ENCODE data around the gene SLC25A45.
A peak's percentile ranks its signal among the peaks of the same experiment; 100 is the strongest.
"Not testable (repeated sequence)": the region's sequence is repeated elsewhere in the genome, so short reads cannot be mapped to it uniquely, and the experiment has no call there.

The SLC25A45 gene

DNA sequence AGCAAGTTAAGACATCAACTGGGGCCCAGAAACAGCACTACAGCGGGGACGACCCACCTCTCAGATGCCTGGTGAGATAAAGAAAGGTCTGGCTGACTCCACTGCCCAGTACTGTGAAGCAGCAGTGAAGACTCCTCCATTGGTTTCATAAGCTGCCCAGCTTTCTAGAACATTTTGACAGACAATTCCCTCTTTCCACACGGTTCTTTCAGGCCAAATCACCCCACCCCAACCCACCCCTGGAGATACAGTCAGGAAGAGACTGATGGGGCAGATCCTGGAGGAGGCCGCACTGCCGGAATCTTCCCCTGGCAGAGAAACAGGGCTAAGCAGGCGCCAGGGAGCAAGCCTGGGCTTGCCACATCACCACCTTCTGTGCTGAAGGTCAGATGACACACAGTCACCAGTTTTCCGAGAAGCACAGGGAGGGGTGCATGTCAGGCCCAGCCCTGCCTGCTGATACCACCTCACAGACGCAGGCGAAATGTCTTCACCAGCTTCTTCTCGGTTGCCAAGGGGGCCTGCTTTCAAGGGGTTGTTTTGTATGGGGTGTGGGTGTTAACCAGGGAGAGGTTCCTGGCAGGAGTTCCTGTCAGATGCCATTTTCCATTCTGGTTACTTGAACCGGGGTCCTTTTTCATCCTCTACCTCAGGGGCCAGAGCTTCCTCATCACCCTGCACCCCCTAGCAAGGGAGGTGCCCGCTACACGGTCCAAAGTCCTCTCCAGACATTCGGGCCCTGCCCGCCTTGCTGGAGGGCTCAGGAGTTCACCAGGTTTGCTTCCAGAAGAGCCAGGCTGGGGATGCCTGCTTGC lies 38.7 kb upstream of the SLC25A45 start:
- peak; percentile 98 for DNase-seq (ENCODE audit: low spot score)

DNA sequence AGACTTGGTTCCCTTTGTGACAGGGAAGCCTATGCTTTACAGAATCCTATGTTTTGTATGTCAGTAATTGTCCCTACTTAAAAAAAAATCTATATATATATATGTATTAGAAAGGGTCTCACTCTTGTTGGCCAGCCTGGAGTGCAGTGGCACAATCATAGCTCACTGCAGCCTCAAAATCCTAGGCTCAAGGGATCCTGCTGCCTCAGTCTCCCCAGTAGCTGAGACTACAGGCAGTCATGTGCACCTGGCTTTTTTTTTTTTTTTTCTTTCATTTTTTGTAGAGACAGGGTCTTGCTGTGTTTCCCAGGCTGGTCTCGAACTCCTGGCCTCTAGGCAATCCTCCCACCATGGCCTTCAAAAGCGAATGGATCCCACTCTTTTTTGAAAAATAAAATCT lies 38.1 kb upstream of the SLC25A45 start:
- no peak for DNase-seq (ENCODE audit: low spot score)

DNA sequence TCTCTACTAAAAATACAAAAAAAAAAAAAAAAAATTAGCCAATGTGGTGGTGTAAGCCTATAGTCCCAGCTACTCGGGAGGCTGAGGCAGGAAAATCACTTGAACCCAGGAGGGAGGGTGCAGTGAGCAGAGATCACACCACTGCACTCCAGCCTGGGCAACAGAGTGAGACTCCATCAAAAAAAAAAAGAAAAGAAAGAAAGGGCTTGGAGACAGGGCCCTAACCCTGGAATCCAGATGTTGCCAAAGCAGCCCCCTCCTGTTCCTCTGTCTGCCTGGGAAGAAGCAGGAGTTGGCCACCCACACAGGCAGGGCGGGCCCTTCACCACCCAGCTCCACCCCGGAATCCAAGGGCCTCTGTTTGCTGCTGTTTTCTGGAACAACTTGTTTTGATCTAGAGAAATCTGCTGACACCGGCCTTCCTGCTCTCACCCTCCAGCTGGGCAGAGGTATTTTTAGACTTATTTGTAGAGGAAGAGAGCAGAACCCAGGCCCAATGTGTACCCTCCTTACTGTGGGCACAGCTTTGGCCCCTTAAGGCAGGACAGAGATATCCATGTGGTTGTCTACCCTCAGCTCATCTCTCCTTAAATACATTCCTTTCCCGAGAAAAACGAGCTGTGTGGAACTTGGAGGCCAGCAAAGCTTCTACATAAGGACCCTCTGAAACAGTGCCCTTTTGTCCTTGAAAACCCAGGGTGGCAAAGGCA lies 37.5 kb upstream of the SLC25A45 start:
- peak; percentile 88 for DNase-seq (ENCODE audit: low spot score)

DNA sequence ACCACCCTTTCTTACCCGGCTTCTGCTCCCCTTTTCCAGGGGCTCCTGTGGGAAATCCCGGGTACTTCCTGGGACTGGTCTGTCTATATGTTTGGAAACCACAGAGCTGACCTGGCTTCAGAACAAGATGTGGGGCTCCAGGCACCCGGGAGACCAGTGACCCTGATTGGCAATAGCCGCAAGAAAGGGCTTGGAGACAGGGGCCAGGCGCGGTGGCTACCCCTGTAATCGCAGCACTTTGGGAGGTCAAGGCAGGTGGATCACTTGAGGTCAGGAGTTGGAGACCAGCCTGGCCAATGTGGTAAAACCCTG lies 37.0 kb upstream of the SLC25A45 start:
- DNase-seq (ENCODE audit: low spot score): no peak

DNA sequence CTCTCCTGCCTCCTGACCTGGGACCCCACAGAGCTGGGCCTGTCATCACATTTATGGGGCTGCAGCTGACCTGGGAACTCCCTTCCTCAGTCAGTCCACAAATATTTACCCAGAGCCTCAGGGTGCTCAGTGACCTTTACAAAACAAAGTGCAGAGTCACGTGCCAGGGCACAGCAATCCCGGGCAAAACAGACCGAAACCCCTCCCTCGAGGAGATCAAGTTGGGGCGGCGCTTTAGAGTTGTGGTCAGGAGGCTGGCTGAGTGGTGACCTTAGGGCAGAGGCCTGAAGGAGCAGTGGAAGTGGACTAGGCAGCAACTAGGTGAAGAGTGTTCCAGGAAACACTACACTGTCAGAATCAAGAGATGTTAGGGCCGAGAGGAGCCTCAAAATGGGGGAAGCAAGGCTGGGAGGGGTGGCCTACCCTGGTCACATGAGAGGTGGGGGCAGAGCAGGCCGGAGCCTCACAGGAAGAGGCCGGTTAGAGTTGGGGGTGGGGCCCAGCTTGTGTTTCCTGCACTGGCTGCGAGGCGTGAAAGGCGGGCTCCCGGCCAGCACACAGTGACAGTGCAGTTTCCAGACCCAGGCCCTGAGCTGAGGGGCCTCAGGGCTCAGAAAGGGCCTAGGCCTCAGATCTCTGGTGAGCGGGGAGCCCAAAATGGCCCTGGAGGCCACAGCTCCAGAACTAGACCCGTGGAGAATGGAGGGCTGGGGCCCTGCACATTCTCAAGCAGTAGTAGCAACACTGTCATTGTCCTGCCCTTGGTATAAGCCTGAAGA lies 36.4 kb upstream of the SLC25A45 start:
- DNase-seq (ENCODE audit: low spot score): peak; percentile 98

DNA sequence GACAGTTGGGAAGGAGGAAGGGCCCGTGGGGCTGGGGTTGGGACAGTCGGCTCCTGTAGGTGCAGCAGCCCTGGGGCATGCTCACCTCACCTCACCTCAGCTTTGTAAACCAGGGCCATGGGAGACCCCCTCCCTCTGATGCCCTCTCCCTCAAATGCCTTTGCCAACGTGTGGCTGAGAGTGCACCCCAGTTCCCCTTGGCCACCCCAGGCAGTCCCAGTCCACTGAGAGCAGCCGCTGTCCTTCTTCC lies 35.9 kb upstream of the SLC25A45 start:
- no peak for DNase-seq (ENCODE audit: low spot score)

DNA sequence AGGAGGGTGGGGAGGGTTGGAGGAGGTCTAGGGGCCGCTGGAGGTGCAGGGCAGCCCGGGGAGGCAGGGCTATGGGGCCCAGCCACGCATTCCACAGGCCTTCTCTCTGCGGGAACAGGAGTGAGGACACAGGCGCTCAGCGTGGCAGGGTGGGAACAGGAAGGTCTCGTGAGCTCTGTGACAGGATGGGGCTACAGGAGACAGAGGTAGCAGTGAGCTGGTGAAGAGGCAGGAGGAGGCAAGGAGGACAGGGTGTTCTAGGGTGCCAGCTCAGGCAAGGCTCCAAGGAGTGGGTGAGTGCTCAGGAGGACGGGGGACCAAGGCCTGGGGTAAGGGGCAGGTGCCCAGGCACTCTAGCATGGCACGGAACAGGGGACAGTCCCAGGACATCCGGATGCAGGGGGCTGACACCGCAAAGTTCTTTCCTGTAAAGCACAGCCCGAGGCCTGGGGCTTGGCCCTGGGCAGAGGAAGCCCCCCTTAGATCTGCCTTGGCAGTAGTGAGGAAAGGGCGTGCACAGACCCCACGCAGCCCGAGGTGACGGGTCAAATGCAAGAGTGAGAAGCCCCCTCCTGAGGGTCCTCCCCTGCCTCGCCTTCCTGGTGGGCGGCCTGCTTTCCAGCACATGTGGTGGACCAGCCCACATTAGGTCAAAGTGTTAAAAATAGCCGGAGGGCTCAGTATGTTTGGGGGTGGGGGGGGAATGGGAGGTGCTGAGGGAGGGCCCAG lies 35.4 kb upstream of the SLC25A45 start:
- DNase-seq (ENCODE audit: low spot score): peak; percentile 22

DNA sequence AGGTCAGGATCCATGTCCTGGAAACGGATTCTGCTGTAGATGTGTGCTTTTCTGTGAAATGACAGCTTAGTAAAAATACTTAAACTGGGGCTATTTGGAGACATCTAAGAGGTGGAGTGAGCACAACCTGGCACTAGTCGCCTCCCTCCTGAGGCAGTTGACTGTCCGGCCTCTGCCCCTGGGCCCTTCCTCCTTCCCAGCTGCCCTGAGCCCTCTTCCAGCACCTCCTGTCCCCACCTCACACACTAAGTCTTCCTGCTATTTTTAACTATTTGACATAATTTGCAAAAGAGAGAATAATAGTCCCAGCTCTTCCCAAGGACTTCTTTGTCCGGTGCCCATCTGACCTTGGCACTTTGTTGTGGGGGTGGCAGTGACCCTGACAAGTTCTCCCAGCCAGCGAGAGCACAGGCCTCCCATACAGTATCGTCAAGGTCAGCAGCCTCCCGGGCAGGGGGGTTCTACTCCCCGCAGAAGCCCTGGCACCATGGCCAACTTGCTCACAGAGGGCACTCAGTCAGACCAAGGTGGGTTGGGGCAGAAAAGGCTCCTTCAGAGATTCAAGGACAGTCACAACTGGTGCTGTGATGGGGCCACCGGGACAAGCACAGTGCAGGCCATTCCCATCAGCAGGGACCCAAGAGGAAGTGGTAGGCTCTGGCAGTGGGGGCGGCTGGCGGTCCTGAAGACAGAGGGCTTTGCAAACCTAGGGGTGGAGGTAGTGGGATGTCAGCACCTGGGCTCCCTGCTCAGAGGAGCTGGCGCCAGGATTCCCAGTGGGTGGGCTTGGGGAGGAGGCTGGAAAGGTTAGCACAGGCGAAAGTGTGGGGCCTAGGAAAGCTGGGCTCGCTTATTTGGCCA lies 34.6 kb upstream of the SLC25A45 start:
- peak; percentile 27 for DNase-seq (ENCODE audit: low spot score)

DNA sequence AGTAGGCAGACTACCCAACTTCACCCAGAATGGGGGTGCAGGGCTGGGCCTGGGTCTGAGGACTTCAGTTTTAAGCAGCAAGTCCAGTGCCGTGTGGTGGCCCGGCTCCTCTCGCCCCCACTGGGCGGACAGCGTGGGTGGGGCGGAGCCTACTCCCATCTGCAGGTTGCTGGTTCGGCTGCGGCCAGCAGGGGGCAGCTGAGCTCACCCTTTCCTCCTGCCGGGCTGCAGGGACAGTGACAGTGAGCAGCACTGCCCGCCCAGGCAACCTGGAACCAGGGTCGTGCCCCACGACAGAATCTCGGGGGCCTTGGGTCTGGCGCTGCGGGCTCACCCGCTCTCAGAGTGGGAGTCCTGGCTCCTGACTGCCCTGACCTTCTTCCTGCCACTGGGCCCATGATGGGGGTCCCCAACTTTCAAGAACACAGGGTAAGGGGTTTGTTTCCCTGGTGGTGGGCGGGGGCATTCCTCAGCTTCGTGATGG lies 33.9 kb upstream of the SLC25A45 start:
- DNase-seq (ENCODE audit: low spot score): peak; percentile 85

DNA sequence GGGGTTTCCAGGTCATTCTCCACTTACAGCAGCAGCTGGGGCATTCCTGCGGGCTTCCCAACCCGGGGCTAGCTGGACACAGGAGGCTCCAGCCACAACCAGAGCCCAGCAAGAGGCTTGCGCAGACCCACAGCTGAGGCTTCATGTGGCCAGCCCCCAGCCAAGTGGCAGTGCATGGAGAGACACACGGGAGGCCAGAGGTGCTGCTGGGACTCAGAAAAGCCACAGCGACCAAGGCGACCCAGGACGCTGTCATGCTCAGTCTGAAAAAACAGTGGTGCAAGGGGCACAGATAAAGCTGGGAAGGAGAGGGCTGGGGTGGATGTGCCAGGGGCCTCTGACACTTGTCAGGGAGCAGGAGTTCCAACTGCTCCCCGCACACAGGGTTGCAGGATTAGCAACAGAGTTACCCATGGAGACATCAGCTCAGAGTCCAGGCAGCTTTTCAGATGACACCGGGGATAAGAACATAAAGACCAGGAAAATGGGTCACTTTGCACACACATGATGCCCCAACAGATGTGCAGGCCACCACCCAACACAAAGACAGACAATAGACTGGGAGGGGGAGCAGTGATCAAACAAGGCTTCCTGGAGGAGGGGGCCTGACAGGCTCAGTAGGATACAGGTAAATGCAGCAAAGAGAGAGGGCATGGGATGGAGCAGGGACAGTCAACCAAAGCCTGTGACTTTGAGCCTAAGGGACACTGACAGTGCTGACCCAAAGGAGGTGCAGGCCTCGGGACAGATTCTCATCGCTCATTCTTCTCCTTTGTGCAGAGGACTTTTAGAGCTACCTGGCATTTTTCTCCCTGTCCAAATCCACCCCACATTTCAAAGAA lies 33.3 kb upstream of the SLC25A45 start:
- DNase-seq (ENCODE audit: low spot score): no peak

DNA sequence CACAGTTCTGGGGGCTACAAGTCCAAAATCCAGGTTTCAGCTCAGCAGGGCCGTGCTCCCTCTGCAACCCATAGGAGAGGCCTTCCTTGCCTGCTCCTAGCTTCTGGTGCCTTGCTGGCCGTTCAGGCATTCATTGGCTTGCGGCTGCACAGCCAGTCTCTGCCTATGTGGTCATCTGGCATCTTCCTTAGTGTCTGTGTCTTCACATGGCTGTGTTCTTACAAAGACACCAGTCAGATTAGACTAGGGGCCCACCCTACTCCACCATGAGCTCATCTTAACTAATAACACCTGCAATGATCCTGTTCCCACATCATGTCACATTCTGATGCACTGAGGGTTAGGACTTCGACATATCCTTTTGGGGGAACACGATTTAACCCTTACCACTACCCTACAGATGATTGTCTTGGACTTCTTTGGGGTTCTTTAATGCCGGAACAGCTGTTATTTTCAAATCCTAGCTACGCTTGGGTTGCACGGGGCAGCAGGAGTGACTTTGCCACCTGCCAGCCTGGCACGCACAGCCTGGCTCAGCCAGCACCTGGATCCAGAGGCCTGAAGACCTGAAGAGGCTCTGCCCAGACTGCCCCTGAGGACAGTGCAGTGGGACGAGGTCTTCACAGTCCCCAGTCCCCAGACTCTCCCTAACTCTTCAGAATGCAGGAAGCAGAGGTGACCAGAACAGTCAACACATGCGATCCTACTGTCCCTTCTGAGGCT lies 32.5 kb upstream of the SLC25A45 start:
- DNase-seq (ENCODE audit: low spot score): no peak

DNA sequence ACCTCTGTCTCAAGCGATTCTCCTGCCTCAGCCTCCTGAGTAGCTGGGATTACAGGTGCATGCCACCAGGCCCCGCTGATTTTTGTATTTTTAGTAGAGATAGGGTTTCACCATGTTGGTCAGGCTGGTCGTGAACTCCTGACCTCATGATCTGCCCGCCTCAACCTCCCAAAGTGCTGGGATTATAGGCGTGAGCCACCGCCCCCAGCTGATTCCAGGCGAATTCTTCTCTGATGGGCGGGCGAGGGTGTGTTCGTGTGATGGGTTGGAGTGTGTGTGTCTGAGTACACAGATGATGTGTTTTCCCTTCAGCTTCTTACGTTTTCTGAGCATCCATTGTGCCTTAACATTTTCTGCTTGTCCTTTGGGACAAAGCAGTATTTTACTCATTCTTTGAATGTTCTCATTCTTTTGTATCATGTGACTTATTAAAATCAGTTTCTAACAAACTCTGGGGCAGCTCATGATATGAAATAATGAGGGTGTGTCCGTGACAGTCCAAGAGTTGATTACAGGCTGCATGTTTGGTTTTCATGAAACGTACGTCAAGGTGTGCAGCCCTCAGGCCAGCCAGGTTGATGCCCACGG lies 30.7 kb upstream of the SLC25A45 start:
- DNase-seq (ENCODE audit: low spot score): not testable (repeated sequence)

DNA sequence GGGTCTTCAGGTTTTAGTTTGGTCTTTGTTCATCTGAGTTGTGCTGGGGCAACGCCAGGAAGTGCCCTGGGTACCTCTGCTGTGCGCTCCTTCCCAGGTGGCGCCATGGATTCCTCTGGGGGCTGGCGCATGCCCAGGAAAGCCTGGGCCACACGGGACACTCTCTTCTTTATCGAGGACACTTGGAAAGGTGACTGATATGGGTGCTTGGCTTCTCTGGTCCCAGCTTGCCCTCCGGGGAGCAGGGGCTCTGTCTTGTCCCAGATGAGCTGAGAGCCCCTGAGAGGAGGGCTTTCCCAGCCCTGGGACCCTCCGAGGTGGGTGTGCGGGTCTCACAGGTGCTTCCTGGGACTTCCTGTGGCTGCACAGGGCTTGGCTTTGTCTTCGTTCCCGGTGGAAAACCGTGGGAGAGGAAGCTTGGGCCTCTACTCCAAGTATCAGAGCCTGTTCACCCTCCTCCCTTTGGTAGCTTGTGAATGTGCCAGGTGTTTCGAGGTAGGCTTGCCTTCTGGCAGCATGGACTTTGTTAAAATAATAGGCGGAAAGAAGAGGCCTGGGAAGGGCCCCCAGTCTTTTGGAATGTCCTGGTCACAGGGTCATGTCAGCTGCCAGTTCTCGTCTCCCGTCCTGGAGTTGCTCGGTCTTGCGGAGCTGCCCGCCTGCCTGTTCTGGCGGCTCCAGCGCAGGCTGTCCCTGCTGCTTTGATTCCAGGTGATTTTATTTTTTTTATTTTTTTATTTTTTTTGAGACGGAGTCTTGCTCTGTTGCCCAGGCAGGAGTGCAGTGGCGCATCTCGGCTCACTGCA lies 30.0 kb upstream of the SLC25A45 start:
- DNase-seq (ENCODE audit: low spot score): no peak

DNA sequence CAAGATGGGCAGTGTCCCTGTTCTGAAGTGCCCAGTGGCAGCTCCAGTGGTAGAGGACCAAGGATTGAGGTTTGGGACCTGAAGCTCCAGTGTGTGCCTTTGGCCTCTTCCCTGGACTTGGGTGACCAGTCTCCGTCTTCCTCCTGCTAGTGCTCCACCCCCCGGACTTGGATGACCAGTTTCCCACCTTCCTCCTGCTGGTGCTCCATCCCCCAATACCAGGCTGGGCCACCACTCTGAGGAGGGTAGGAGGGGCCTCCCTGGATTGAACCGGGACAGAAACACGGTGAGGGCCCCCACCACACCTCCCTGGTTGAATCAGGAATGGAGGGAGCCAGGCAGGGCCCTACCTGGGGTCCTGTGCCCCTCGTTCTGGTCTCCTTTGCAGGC lies 29.2 kb upstream of the SLC25A45 start:
- DNase-seq (ENCODE audit: low spot score): no peak

DNA sequence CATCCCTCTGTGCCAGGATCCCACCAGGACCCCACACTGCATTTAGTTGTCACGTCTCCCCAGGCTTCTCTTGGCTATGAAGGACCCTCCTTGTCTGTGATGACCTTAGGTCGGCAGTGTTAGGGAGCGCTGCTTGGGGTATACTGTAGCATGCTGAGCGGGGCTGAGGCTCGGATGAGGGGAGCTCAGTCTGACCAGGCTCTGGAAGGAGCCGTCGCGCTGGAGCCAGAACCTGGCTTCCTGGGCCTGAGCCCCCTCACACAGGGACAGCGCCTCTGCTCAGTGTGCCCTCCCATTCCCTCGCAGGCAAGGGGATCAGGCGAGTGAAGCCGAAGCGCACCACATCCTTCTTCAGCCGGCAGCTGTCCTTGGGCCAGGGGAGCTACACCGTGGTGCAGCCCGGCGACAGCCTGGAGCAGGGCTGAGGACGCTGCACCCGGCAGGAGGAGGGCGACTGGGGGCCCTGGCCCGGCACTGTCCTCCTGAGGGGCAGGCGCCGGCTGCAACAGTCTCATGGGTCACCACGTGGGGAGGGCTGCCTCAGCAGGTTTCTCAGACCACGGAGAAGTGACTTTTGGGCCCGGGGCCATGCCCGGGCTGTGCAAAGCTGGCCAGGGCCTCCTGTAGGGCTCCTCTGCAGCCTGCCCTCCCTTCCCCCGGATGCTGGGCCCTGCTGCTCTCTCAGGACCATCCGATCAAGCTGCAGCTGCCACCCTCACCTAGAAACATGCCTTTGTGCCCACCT lies 28.7 kb upstream of the SLC25A45 start:
- DNase-seq (ENCODE audit: low spot score): no peak

DNA sequence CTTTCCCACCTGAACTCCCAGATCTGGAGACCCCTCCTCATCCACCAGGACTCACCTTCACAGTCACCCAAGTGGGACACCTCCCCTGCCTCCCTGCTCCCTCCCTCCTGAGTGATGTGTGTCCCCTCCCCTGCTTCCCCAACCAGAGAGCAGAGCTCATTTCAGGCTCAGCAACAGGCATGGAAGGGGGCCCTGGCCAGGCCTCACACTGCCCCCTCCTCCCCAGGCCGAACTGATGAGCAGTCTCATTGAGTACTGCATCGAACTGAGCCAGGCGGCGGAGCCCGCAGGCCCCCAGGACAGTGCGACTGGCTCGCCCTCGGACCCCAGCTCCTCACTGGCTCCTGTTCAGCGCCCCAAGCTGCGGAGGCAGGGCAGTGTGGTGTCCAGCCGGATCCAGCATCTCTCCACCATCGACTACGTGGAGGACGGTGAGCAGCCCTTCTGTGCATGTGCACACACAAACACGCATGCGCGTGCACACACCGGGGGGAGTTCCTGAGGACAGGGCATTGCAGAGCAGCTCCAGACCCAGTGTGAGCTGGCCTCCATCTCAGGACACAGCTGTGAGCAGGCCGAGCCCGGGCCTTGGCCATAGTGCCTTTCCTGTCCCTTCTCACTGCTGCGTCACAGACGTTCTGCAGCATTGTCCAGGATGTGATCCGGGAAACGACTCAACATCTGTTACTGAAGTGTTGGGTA lies 22.3 kb upstream of the SLC25A45 start:
- DNase-seq (ENCODE audit: low spot score): no peak

DNA sequence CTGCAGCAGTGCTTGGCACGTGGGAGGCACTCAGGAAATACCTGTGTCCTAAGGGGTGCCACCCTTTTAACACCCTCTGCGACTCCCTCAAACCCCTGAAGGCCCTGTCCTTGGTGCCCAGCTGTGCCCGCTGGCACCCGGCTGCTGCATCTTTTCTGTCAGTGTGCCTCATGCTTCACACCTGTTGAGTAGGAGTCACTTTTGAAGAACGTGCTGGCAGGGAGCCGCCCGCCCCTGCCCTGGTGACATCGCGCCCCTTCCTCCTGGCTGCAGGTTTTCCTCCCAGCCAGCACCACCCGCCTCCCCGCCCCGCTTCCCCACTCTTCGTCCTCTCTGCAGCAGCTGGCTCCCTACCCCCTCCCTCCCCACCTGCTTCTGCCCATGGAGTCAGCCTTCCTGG lies 21.8 kb upstream of the SLC25A45 start:
- DNase-seq (ENCODE audit: low spot score): no peak

Data from kidney tubule cell (primary cell).